Spleen (tissue), 7 donors: Measurements from ENCODE around the gene SLCO1B3.

Source experiments
- CTCF ChIP-seq, 11 experiments: fragments of 200-600 bp in 7 of 11; fragments of 450-650 bp in 4 of 11; sonication (generic) in 4 of 11; IDR thresholded peaks in 8 of 11; conservative IDR thresholded peaks in 3 of 11; 1 replicate in 7 of 11; 2 replicates in 4 of 11; pipeline versions ENCODE4 v1.4.0 to v1.8.0; 2016 to 2021; ENCODE audit warnings: antibody characterized with exemption in 11 of 11, inconsistent platforms in 4 of 11, mild to moderate bottlenecking in 1 of 11
- POLR2A ChIP-seq, 3 donors: fragments of 450-650 bp; IDR thresholded peaks; one replicate each; pipeline ENCODE4 v1.5.1; 2017; ENCODE audit warnings: antibody characterized with exemption in 3 of 3, mild to moderate bottlenecking in 1 of 3
- donor health status: DM: no; HTN: no; CAD: no; lungs with moderate emphysema.
- donor health status: DM: no; HTN: no; CAD: no.
- donor health status: DM: no; HTN: no; CAD: no.

GRCh38 chr12:20863056-20863455, 52.6 kb downstream of the SLCO1B3 start:
- no peak for TF ChIP-seq CTCF (IDR thresholded peaks at IDR 0.05 in 8 of 11, conservative IDR thresholded peaks at IDR 0.05 in 3 of 11)
- no peak for TF ChIP-seq POLR2A (IDR thresholded peaks at IDR 0.05)
